ENCODE data around the gene PPP1R15B.

The PPP1R15B gene

DNA sequence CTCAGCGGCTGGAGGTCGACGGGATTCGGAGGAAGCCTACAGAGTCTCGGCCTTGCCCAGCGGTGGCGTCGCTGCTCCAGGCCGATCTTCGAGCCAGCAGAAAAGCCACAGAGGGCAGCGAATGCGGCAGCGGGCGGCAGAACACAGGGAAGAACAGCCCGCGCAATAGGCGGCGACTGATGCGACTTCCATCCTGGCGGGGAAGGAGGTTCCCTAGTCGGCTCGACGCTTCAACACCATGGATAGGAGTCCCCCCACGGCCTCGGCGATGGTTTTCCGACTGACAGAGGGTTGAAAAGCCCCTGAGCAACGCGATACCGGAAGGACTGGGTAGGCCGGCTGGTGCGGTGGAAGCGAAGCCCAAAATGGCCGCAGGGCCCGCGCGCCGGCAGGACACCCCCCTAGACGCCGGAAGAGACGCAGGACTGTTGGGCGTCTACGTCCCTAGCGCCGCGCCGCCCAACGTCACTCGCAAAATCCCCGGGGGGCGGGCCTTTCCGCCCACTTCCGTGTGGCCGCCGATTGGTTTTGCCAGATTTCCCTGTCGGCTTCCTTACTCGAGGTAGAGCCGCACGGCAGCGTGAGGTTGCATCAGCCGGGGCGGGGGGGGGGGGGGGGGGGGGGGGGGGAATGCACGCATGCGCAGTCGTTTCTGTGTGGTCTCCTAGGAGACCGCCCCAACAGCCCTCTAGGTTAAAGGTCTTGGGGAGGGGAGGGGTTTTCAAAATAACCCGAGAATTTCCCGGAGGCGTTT lies at the start of gene PPP1R15B:
Gene PPP1R15B (minus strand): TSS at position 367 of the 754 bp plus-strand sequence. CDS start 406 bp downstream, outside the sequence.
- DNase-seq (ENCODE audit: low read depth in 3 of 3): peak; percentile 91 to 95 (median 92)

DNA sequence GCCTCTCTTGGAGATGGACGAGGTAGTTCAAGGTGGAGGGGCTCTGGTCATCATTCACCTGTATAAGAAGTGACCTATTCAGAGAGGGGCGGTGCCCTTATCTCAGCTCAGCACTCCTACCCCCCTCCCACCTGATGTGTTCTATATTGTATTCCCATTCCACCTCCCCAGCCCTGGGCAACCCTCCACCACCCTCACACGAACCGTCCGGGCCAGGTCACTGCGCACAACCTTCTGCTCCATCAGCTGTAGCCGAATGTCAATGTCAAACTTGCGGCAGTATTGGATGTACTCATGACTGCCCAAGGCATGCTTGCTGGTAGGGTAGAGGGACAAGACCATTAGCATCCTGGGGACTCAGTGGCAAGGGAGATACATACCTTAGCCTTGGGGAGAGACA lies 48.7 kb upstream of the PPP1R15B start:
- no peak for DNase-seq (ENCODE audit: low read depth in 3 of 3)

DNA sequence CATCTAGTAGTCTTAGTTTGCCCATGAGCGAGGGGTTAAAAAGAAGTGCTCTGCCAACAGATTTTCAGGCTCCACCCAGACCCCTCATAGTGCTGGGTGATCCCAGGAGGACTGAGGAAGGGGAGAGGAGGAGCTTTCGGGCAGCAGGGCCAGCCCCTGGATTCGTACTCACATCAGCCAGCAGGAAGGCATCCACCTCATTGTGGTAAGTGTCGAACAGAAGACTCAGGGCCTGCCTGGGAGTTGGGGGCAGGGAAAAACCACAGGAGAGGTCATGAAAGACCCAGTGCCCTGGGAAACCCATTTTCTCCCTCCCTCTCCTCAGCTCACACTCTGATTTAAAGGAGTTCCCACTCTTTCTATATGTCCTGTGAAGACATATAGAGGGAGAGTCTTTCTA lies 48.1 kb upstream of the PPP1R15B start:
- no peak for DNase-seq (ENCODE audit: low read depth in 3 of 3)

DNA sequence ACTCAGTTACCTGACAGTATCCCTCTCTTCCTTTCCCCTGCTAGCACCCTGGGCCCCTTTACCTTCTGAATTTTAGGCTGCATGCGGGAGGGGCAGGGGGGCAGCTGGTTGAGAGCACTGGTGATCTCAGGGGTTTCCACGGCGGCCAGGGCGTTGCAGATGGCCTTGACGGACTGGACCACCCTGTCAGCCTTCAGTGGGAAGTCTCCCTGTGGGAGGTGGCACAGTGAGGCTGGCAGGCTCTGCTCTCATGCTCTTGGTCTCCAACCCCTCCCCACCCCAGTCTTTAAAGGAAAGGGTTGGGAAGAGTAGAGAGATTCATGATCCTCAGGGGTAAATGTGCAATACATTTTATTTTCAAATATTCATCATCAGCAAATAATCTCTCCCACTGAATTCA lies 46.0 kb upstream of the PPP1R15B start:
- DNase-seq (ENCODE audit: low read depth in 3 of 3): no peak

DNA sequence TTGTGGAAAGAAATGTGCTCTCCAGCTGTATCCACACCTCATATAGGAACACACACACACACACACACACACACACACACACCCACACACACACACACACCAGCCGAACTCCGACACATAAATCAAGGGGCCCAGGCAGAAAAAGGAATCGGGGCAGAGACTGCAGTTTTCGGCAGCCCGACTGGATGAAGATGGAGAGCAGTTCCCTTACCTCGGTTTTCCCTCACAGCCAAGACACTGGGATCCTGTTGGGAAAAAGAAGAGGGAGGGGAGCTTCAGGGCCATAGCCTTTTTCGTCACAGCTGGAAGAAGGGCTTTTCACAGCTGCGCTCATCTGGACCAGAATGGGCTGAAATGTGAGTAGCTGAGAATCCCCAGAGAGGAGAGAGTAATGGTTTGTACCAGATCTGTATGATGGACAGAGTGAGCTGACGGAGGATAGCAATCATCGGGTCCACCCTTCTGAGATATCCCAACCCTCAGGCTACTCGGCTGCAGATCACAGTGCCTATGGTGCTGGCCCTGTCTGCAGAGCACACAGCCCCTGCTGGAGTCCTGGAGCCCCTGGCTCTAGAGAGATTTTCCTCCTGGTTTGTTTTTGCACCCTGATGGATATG lies 45.3 kb upstream of the PPP1R15B start:
- DNase-seq (ENCODE audit: low read depth in 3 of 3): no peak

DNA sequence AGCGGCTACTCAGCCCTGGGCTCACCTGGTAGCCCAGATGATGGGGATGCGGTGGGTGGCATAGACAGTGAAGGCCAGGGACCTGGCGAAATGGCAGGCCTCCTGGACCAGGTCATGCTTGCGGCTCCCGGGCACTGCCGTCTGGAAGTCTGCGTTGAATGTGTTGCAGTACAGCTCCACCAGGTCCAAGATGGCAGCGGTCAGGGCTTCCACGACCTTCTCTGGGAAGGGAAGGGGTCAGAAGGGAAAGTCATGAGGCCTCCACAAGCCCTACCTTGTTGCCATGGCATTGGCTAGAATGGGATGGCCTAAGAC lies 44.2 kb upstream of the PPP1R15B start:
- no peak for DNase-seq (ENCODE audit: low read depth in 3 of 3)

DNA sequence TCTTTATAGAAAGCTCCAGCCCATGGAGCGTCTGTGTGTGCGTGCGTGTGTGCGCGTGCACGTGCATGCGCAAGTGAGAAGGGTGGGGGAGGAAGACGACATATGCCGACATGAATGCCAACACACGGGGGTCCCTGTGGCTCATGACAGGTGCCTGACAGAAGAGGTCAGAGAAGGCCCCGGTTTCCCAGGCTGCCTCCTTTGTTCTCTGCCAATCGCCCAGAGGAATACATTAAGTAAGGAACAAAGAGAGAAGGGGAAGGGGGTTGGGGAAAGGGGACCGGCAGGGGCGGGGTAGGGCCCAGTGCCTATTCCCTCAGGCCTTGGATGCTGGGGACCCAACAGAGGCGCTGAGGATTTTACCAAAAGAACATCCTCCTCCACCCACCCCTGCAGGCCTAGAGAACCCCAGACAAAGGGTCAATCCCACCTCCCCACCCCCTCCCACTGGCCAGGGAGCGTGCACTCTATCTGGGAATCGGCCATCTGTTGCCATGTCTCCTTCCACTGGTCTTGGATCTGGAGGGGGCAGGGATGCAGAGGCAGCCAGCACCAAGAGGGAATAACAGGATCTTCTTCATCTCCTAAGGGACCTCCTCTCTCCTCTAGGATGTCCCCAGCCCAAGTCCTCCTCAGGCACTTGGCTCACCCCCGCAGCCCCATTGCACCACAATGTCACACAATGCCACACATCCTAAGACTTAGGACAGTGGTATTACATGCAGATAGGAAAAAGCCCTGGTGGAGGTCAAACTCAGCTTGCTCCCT lies 43.6 kb upstream of the PPP1R15B start:
- no peak for DNase-seq (ENCODE audit: low read depth in 3 of 3)

DNA sequence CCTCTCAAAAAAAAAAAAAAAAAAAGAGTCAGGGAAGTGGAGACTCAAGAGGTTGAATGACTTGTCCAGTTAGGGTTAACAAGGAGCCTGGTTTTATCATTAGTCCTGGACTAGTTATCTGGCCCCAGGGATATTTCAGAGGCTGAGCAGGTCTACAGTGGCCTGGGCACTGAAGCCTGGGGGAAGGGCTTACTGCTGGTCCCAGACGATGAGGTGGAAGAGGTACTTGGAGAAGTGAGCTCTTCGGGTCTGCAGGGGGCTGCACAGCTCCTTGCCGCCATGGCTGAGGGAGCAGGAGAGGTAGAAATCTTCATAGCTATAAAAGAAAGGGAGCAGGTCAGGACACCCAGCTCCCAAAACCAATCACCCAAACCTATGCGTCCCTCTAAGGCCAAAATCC lies 42.9 kb upstream of the PPP1R15B start:
- DNase-seq (ENCODE audit: low read depth in 3 of 3): no peak

DNA sequence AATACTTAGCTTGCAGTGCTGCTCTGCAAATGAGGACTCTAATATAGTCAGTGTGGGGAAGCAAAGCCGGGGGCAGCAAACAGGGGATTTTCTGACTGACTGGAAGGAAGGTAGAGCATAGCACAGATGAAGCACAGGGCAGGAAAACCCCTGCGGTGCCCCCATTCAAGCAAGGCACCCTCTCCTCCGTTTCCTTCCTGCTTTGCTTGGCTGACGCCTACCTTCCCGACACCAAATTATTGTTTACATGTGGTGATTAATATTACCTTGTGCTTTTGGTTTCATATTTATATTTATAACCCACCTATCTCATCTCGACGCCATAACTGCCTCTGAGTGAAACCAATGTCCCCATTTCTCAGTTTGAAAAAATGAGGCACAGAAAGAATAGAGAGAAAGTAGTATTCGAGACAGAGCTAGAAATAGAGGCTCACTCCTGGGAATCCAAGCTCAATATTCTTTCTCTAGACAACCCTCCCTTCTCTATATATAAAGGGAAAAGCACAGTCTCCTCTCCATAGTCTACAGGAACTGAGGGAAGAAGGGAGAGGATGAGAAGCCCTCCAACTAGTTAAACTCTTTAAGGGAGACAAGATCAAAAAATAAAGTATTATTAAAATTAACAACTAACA lies 41.6 kb upstream of the PPP1R15B start:
- peak in 2 of 3 donors; percentile 44 to 46 for DNase-seq (ENCODE audit: low read depth in 3 of 3)

DNA sequence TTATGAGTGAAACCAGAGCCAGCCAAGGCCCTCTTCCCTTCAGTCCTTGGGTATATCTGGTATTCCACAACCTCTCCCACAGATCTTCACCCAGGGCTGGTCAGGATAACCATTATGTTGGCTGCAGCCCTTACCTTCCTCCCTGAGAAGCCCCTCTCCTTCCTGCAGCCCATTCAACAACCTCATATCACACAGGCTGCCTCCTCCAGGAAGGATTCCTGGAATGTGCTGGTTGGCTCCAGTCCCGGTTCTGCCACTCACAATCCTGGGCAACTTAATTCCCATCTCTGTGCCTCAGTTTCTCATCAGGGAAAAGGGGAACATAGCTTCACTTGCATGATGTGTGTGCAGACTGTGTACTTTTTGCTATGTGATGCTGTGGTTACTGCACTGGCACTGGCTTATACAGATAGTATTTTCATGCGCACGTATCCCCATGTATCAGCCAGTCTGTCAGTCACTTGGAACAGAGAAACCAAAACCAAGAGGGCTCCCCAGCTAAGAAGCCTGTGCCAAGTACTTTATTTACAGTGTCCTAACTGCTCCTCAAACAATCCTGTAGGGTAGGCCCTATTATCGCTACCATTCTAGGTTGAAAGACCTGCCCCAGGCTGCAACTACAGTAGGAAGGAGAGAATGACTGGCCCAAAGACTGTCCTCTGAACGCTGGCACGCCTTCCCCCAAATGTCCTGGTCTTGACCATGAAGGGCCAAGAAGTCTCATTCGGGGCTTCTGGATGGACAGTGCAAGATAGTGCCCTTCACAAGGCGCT lies 39.9 kb upstream of the PPP1R15B start:
- no peak for DNase-seq (ENCODE audit: low read depth in 3 of 3)

DNA sequence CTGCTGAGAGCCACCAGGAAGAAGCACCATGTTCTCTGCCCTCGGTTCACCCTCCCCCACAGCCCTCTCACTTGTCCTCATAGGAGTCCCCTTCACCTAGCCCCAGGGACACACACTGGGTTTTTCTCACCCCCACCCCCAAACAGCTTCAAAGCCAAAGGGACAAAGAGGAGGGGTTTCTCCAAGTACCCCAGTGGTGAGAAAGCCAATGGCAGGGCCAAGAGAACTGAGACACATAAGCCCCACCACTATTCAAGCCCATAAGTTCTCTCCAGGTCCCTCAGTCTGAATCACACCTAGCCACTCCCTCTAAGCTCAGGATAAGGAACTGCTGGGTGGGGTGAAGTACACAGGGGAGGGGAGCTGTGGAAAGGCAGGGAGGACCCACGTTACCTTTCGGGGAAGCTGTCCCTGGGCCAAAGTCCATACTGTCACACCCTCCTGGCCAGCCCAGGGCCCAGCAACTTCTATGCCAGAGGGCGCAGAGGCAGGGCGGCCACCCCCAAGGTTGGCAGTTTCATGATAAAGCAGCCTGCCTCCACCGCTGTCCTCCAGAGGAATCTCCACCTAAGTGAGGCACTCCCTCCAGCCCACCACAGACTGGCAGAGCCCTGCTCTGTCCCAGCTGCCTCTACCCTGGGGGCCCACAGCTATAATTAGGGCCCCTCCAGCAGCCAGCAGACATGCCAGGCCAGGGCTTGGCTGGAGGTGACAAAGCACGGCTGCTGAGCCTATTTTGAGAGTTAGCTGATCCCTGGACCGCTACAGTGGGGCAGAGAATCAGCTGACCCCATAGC lies 39.0 kb upstream of the PPP1R15B start:
- no peak for DNase-seq (ENCODE audit: low read depth in 3 of 3)

DNA sequence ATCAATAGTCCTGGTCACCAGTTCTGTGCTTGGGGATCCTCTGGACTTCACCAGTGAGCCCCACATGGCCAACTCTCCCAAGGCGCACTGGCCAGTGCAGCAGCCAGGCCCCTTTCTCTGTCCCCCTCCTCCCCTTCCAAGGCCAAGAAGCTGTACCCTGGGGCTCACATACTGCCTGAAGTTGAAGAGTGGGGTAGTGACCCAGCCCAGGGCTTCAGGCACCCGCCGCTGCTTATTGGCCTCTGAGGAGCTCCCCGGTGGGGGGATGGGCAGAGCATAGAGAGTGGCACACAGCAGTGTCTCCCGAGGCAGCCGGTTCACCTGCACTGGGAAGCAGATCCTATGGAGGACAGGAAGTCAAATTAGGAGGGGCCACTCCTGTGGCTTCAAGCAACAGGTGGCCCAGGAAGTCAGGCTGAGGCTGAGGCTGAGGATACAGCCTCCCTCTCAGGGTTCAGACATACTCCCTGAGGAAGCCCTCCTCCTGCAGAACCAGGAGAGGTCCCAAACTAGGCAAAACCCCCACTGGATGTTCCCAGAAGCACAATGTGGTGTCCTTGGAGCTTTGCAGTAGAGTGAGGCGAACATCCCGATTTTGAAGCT lies 38.2 kb upstream of the PPP1R15B start:
- no peak for DNase-seq (ENCODE audit: low read depth in 3 of 3)

DNA sequence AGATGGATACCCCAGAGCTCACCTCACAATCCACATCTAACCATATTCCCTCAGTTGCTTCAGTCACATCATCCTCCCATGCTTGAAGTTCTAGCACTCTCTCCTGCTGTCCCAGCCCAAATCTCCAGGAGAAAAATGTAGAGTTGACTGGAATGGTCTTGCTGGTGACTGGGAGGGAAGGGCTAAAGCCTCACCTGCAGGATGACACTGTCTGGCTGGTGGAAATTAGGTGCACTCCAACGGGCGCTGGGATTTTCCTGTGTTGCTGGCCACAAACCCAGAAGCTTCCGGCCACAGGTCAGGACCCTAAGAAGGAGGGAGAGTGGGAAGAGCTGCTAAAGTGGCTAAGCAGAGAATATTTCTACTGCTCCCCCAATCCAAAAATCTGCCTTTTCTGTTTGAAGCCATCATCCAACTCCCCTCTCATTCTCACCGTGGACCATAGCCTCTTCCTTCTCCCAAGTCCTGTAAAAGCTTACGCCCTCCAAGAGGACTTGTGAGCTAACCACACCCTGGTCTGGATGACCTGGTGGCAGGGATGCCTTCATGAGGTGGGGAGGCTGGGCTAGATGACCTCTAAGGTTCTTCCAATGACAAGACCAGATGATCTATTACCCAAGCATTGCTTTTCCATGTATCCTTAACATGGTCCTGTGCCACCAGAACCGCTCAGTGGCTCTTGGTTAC lies 37.5 kb upstream of the PPP1R15B start:
- no peak for DNase-seq (ENCODE audit: low read depth in 3 of 3)

DNA sequence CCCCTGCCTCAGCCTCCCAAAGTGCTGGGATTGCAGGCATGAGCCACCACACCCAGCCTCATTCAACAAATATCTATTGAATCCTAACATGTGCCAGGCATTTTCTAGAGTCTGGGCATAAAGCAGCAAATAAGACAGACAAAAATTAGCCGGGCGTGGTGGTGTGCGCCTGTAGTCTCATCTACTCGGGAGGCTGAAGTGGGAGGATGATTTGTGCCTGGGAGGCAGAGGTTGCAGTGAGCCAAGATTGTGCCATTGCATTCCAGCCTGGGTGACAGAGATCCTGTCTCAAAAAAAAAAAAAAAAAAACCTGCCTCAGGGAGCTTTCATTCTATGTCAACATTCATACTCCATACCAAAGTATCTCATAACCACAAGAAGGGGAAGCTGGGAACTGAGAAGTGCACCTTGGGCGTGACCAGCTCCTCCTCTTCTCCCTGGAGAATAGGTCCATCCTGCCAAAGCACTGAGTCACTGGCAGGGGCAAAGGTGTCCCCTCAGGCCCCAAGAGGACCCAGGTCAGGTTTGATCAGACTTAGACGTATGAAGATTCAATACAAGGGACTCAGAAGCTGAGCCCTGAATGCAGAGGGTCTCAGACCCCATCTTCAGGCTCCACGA lies 36.8 kb upstream of the PPP1R15B start:
- DNase-seq (ENCODE audit: low read depth in 3 of 3): no peak

DNA sequence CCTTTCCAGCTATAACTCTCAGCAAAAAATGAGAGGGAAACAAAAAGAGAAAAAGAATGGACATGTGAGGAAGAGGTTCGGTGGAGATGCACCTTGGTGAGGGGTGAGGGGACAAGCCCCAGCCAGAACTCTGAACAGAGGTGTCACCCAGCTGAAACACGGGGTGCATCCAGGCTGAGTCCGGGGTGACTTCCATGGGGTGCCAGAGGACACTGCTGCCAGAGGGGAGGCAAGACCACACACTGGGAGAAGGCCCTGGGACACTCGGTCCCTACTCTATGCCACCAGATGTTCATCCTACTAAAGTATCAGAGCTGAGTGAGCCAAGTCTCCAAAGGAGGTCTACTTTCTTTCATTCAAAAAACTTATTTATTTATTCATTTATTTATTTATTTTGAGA lies 36.1 kb upstream of the PPP1R15B start:
- DNase-seq (ENCODE audit: low read depth in 3 of 3): no peak

DNA sequence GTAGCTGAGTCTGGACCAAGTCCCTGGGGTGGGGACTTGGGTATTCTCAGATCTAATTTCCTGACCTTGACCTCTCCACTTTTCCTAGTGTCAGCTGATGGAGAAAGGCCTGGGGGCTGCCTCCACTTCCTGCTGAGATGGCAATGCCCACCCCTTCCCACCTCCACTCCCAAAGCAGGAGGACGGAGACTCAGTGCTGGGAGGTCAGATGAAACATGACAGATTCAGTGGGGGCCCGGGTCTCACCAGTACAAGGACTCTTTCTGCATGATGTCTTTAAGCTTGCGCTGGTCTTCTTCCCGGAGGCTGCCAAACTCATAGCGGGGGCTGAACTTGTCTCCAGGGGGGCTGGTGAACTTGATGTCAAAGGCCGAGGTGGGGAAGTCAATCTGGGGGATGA lies 35.6 kb upstream of the PPP1R15B start:
- no peak for DNase-seq (ENCODE audit: low read depth in 3 of 3)

DNA sequence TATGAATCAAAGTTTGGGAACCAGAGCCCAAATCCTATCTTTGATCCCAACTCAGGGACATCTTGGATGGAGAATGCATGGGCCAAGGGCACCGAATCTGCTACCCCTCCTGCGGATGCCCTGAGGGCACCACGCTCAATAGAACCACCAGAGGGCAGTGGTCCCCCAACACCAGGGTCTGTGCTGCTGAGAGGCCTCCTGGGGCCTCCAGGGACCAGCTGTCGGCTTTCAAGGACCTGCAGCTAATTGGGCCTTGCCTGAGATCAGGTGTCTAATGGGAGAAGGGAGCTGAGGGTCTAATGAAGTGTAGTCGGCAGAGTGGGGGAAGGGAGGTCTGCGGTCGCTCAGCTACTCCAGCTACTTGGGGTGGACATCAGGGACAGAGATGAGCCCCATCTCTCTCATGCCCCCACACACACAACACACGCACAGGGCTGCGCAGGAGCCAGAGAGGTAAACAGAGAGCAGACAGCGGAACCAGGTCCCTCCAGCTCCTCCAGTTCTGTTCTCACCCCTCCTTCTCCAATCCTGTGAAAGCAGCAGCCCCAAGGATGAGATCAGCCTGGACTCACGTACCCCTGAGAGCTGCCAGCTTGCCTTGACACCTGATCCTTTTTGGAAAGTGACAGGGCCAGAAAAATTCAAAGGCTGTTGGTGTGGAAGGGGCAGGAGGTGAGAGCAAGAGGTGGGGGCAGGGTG lies 34.9 kb upstream of the PPP1R15B start:
- DNase-seq (ENCODE audit: low read depth in 3 of 3): peak in 2 of 3 donors; percentile 46 to 70

DNA sequence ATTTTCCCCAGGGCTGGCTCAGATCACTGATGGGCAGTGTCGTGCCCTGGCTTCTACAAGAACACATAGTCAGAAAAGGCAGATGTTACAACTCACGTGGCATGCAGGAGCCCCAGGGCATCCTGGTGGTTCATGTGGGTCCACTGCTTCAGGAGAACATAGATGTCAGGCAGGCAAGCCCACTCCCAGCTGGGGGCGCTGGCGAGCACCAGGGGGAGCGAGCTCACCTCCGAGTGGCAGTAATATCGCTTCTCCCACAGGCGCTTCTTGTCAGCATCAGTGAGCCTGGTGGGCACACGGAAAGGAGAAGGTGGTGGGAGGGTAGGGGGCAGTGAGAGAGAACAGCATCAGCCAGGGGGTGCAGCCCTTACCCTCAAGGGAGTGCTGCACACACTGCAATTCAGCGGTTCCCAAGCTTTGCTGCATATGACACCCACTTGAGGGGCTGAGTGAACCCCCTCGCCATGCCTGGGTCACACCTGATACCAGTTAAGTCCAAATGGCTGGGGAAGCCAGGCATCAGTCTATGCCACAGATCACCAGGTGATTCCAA lies 34.3 kb upstream of the PPP1R15B start:
- peak in 1 of 3 donors; percentile 47 for DNase-seq (ENCODE audit: low read depth in 3 of 3)
